A549 (cell line): ENCODE results near the gene NAP1L1. TPM values are rescaled to one million over a fixed set of nuclear protein-coding genes. Genes with fewer than 3 reads are reported as not detected.

ENCODE experiments used
- ATAC-seq, 2 experiments: fragments of 200-7000 bp in 1 of 2; fragments of >200 bp in 1 of 2; cut with Nextera tagmentation in 1 of 2; cut with Tn5 transposase in 1 of 2; 3 replicates each; pipeline versions ENCODE4 v1.8.0 to v1.9.1; 2018 to 2020; ENCODE audit warnings: mild to moderate bottlenecking in 1 of 2, moderate library complexity in 1 of 2
- CTCF ChIA-PET: fragments of 300-600 bp; sonication (Branson Sonifier 250); formaldehyde crosslinking; extraction: SDS; loops from one replicate; lab custom pipeline; 2021; ENCODE audit warnings: antibody characterized with exemption, inconsistent platforms; lab: Yijun Ruan, JAX
- POLR2A ChIA-PET: fragments of 350-600 bp; formaldehyde crosslinking; extraction: SDS; loops from one replicate; lab custom pipeline; 2021; ENCODE audit warnings: antibody characterized with exemption, inconsistent platforms; lab: Yijun Ruan, JAX
- DNase-seq, 2 experiments: peaks; one replicate each; pipeline versions ENCODE4 v3.0.0 to v3.0.0-alpha.2; 2011 to 2016; ENCODE audit warnings: low read depth in 1 of 2, low spot score in 1 of 2
- FAIRE-seq: peaks from 2 replicates; lab custom pipeline; 2011; peaks lifted over from hg19 to GRCh38; lab: Jason Lieb, UNC
- H3K27ac ChIP-seq, 2 experiments: fragments of >200 bp; sonication (Bioruptor Twin); formaldehyde crosslinking; 3 replicates each; pipeline ENCODE4 v1.5.1; 2016 to 2017
- H3K4me1 ChIP-seq: fragments of >200 bp; sonication (Bioruptor Twin); formaldehyde crosslinking; 3 replicates; pipeline ENCODE4 v1.6.1; 2016
- H3K4me2 ChIP-seq: fragments of >200 bp; sonication (Bioruptor Twin); formaldehyde crosslinking; 3 replicates; pipeline ENCODE4 v1.6.1; 2016
- H3K4me3 ChIP-seq: fragments of >200 bp; sonication (Bioruptor Twin); formaldehyde crosslinking; 3 replicates; pipeline ENCODE4 v1.5.1; 2016
- H3K9me3 ChIP-seq: fragments of >200 bp; sonication (Bioruptor Twin); formaldehyde crosslinking; 3 replicates; pipeline ENCODE4 v1.6.1; 2016
- CBX2 ChIP-seq: fragments of 200-600 bp; sonication (generic); IDR thresholded peaks from 2 replicates; pipeline ENCODE4 v1.6.1; 2016; ENCODE audit warnings: low read depth, mild to moderate bottlenecking, borderline replicate concordance
- CBX8 ChIP-seq: fragments of 200-600 bp; sonication (generic); IDR thresholded peaks from 2 replicates; pipeline ENCODE4 v1.6.1; 2016
- EHMT2 ChIP-seq: fragments of 200-600 bp; sonication (generic); IDR thresholded peaks from 2 replicates; pipeline ENCODE4 v1.6.1; 2016; ENCODE audit warnings: antibody characterized with exemption, low read depth, mild to moderate bottlenecking, moderate library complexity
- EP300 ChIP-seq, 2 experiments: fragments of >200 bp; sonication (Bioruptor Twin); formaldehyde crosslinking; IDR thresholded peaks; 2 replicates in 1 of 2; 3 replicates in 1 of 2; pipeline ENCODE4 v1.6.1; 2016 to 2017
- ESRRA ChIP-seq: fragments of 150-350 bp; IDR thresholded peaks from 2 replicates; pipeline ENCODE4 v1.6.1; 2014; ENCODE audit warnings: mild to moderate bottlenecking, low read length, borderline replicate concordance
- FOSB ChIP-seq: fragments of 250-450 bp; sonication (Bioruptor Pico); IDR thresholded peaks from 2 replicates; pipeline ENCODE4 v1.5.0; 2020; ENCODE audit warnings: mild to moderate bottlenecking, moderate library complexity
- FOSL2 ChIP-seq, 2 experiments: fragments of 450-650 bp in 1 of 2; fragments of >200 bp in 1 of 2; sonication (Bioruptor Twin) in 1 of 2; formaldehyde crosslinking; IDR thresholded peaks; 2 replicates each; pipeline versions ENCODE4 v1.5.0 to v1.6.1; 2016 to 2020; ENCODE audit warnings: mild to moderate bottlenecking in 1 of 2, moderate library complexity in 1 of 2
- HDAC2 ChIP-seq: fragments of 200-600 bp; sonication (generic); IDR thresholded peaks from 2 replicates; pipeline ENCODE4 v1.6.1; 2016
- MAFK ChIP-seq: fragments of 450-650 bp; IDR thresholded peaks from 2 replicates; pipeline ENCODE4 v1.6.1; 2014; ENCODE audit not compliant: partially characterized antibody
- MAX ChIP-seq: IDR thresholded peaks from 2 replicates; pipeline ENCODE4 v1.6.1; 2012
- MAZ ChIP-seq: fragments of 150-350 bp; IDR thresholded peaks from 2 replicates; pipeline ENCODE4 v1.6.1; 2014; ENCODE audit warnings: antibody characterized with exemption, low read depth, low read length, borderline replicate concordance
- NPAS2 ChIP-seq: fragments of 250-450 bp; sonication (Bioruptor Pico); IDR thresholded peaks from 2 replicates; pipeline ENCODE4 v1.8.0; 2022; ENCODE audit warnings: mild to moderate bottlenecking, moderate library complexity, borderline replicate concordance
- NR3C1 ChIP-seq: fragments of >200 bp; sonication (Bioruptor Twin); formaldehyde crosslinking; IDR thresholded peaks from 3 replicates; pipeline ENCODE4 v1.6.1; 2017
- POLR2AphosphoS2 ChIP-seq: conservative IDR thresholded peaks from 2 replicates; pipeline ENCODE4 v1.6.1; 2012; ENCODE audit warnings: low read length, improper control_type of control experiment, inconsistent platforms
- RARB ChIP-seq: fragments of 250-450 bp; sonication (Bioruptor Pico); IDR thresholded peaks from 2 replicates; pipeline ENCODE4 v1.8.0; 2021; ENCODE audit warnings: mild to moderate bottlenecking, moderate library complexity
- RNF2 ChIP-seq: fragments of 200-600 bp; sonication (generic); IDR thresholded peaks from 2 replicates; pipeline ENCODE4 v1.6.1; 2016; ENCODE audit warnings: low read depth, mild to moderate bottlenecking, antibody characterized with exemption, moderate library complexity, borderline replicate concordance
- SREBF2 ChIP-seq: fragments of 450-650 bp; IDR thresholded peaks from 2 replicates; pipeline ENCODE4 v1.6.1; 2014; ENCODE audit warnings: mild to moderate bottlenecking, moderate library complexity
- TP53 ChIP-seq: fragments of 250-450 bp; sonication (Bioruptor Pico); IDR thresholded peaks from 2 replicates; pipeline ENCODE4 v1.5.0; 2021; ENCODE audit warnings: mild to moderate bottlenecking, moderate library complexity
- USF2 ChIP-seq: fragments of 450-650 bp; IDR thresholded peaks from 2 replicates; pipeline ENCODE4 v1.6.1; 2014; ENCODE audit warnings: antibody characterized with exemption
- ZC3H11A ChIP-seq: fragments of 450-650 bp; IDR thresholded peaks from 2 replicates; pipeline ENCODE4 v1.6.1; 2014; ENCODE audit warnings: antibody characterized with exemption, mild to moderate bottlenecking
- ZFP36 ChIP-seq: fragments of 450-650 bp; IDR thresholded peaks from 2 replicates; pipeline ENCODE4 v1.6.1; 2014; ENCODE audit warnings: borderline replicate concordance; ENCODE audit not compliant: partially characterized antibody
- ZSCAN20 ChIP-seq: fragments of 250-450 bp; sonication (Bioruptor Pico); IDR thresholded peaks from 2 replicates; pipeline ENCODE4 v1.8.0; 2022; ENCODE audit warnings: mild to moderate bottlenecking, moderate library complexity
- WGBS: methylation state at CpG from one replicate; pipeline ENCODE4 v1.1.6; 2017; ENCODE audit errors: missing lambda C conversion rate; 5-methylcytosine and 5-hydroxymethylcytosine counted together
- polyA plus RNA-seq, 4 experiments: library from polyadenylated mRNA; depleted of rRNA in 3 of 4; stranded (reverse); fragments of >200 nt; fragmentation: RNase III in 1 of 4; extraction: RNeasy Plus Mini Kit Qiagen cat#74134 plus additional on column Dnase treatment in 1 of 4; gene quantifications; 2 replicates in 3 of 4; 3 replicates in 1 of 4; pipeline ENCODE4 v1.2.3, GENCODE V29; 2011 to 2017

The NAP1L1 gene
- polyA plus RNA-seq, 2 of the 4 experiments (the other 2 are of a cell fraction) = 709 to 943 TPM

DNA sequence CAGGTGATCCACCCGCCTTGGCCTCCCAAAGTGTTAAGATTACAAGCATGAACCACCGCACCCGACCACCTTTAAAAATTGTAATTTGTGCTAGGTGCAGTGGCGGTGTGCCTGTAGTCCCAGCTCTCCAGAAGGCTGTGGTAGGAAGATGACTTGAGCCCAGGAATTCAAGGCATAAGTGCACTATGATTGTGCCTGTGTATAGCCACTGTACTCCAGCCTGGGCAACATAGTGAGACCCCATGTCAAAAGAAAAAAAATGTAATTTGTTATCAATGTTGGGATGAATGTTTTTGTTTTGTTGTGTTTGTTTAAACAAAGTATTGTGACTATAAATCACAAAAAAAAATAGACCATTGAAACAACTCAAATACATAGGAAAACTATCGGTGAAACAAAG is 43.1 kb upstream of the NAP1L1 start:
- TF ChIP-seq CBX8 (no peak), HDAC2 (no peak), POLR2AphosphoS2 (no peak), SREBF2 (no peak), ZFP36 (no peak)
- no peak overlapping the region for H3K27ac ChIP-seq
- no peaks in the 10 kb centered on the region for H3K4me1 ChIP-seq
- CTCF ChIA-PET = interaction anchor here (0.6 to 1.4 kb wide), 2 partner anchors 52 to 88 kb away, joined by 3 read pairs; no protein-coding TSS in a partner anchor
- ATAC-seq (no peak), DNase-seq (no peak), FAIRE-seq (no peak)
- H3K9me3 ChIP-seq = no peaks in the 10 kb centered on the region
- WGBS = 73% methylated on average over 5 of the region's 5 CpGs
- no peak overlapping the region for H3K4me3 ChIP-seq
- H3K4me2 ChIP-seq = no peak overlapping the region
- POLR2A ChIA-PET = no interaction called here

- Histone ChIP-seq H3K4me3 (no peak overlapping the region), H3K4me1 (no peaks in the 10 kb centered on the region), H3K4me2 (no peak overlapping the region), H3K27ac (no peak overlapping the region), H3K9me3 (no peaks in the 10 kb centered on the region)
- FAIRE-seq = no peak
- CTCF ChIA-PET = no interaction called here
- POLR2A ChIA-PET = no interaction called here
- no peak for ATAC-seq
- no peak for TF ChIP-seq FOSB (CRISPR knock-in tag)
- TF ChIP-seq NR3C1 = no peak
- no peak for TF ChIP-seq FOSL2 (IDR thresholded peaks at IDR 0.05)
- no peak for TF ChIP-seq FOSL2 (CRISPR knock-in tag; IDR thresholded peaks at IDR 0.05)
- TF ChIP-seq ESRRA = no peak
- TF ChIP-seq ZC3H11A = no peak
- TF ChIP-seq MAFK = no peak
- TF ChIP-seq EHMT2 = no peak
- no peak for TF ChIP-seq ZSCAN20 (CRISPR knock-in tag)
- no peak for TF ChIP-seq RNF2
- no peak for TF ChIP-seq USF2
- no peak for TF ChIP-seq MAZ
- TF ChIP-seq RARB = no peak
- TF ChIP-seq MAX = no peak
- TF ChIP-seq TP53 (CRISPR knock-in tag) = no peak
- no peak for TF ChIP-seq EP300 (IDR thresholded peaks at IDR 0.05)
- TF ChIP-seq CBX2 = no peak
- TF ChIP-seq NPAS2 = no peak
- WGBS = 60% methylated on average over 5 of the region's 5 CpGs
- DNase-seq = no peak
These were observed 40.0 kb upstream of the NAP1L1 start for GRCh38 chr12:76124456-76124855.

DNA sequence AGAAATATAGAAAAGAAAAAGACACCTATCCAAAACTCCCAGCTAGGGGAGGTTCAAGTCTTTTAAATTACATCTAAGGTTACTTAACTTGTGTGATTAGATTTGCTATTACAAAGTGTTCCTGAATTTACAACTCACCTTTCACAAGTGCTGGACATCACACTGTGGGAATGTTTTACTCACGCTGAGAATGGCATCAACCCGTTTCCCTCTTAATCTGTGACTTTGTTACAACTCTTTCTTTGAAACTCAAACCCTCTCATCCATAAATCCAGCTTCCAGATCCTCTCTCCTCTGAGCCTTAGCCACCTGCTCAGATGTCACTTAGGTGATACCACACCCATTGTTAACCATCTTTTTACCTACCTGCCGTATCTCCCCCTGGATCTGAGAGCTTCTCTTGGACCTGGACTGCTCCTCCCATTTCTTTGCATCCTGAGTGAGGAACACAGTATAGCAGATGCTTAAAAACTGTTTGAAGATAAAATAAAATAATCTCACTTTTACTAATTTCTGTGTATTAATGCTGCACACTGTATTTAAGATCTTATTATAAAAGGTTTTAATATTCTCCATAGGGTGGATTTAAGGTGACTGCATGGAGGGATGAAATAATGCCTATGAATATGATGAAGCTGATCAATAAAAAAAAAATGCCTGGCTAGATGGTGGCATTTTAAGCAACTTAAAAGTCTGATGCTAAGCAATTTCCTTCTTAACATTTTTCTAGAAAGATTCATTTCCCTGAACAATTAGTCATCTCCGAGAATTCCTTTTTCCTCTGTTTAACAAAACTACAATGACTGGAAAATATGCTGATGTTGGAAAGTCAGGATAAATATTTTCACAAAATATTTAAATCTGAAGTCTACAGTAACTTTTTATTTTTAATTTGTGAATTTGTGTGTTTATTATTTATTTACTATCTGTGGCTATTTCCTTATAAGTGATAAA is 39.1 kb upstream of the NAP1L1 start:
- 44% methylated on average over 4 of the region's 4 CpGs for WGBS

More for the DNA sequence above, 39.1 kb upstream of the NAP1L1 start:
- TF ChIP-seq ZFP36 = no peak
- no peak for TF ChIP-seq HDAC2
- TF ChIP-seq RARB = no peak
- peak; percentile 1 for TF ChIP-seq MAFK
- Histone ChIP-seq H3K27ac (no peak overlapping the region), H3K4me3 (no peak overlapping the region), H3K9me3 (no peaks in the 10 kb centered on the region), H3K4me1 (no peaks in the 10 kb centered on the region), H3K4me2 (0 out of 3 replicates have a peak overlapping the region, but pooled peaks have one; percentile 3)
- ChIA-PET POLR2A (no interaction called here), CTCF (interaction anchor here (0.6 kb wide), 1 partner anchor 114 kb away, joined by 4 read pairs; no protein-coding TSS in a partner anchor)
- FAIRE-seq (no peak), DNase-seq (no peak), ATAC-seq (peak; percentile 19 to 30; a peak in 2 of 6 replicates)
